H9 (cell line): ENCODE measurements around the gene GRAPL. TPM values are rescaled to one million over a fixed set of nuclear protein-coding genes. Genes with fewer than 3 reads are reported as not detected.
"Not testable (repeated sequence)": the region's sequence is repeated elsewhere in the genome, so short reads cannot be mapped to it uniquely, and the experiment has no call there.

Experiments
- DNase-seq: peaks from one replicate; pipeline ENCODE4 v3.0.0-alpha.2; 2017
- H2AFZ ChIP-seq: one replicate; pipeline ENCODE4 v1.6.1; 2013; ENCODE audit warnings: mild to moderate bottlenecking, low read length, control low read depth, moderate library complexity
- H2AK5ac ChIP-seq: 2 replicates; pipeline ENCODE4 v1.6.1; 2013; ENCODE audit warnings: low read length, control low read depth, mixed read lengths; ENCODE audit not compliant: insufficient read length
- H2BK120ac ChIP-seq: one replicate; pipeline ENCODE4 v1.6.1; 2013; ENCODE audit warnings: low read depth, mild to moderate bottlenecking, low read length, control low read depth, inconsistent platforms; ENCODE audit not compliant: poor library complexity, severe bottlenecking
- H2BK12ac ChIP-seq: 2 replicates; pipeline ENCODE4 v1.6.1; 2013; ENCODE audit warnings: low read length, control low read depth, mixed read lengths, low read depth; ENCODE audit not compliant: insufficient read length
- H2BK15ac ChIP-seq: 2 replicates; pipeline ENCODE4 v1.6.1; 2013; ENCODE audit warnings: low read depth, low read length, control low read depth
- H2BK20ac ChIP-seq: one replicate; pipeline ENCODE4 v1.6.1; 2013; ENCODE audit warnings: low read depth, mild to moderate bottlenecking, low read length, control low read depth, inconsistent platforms; ENCODE audit not compliant: poor library complexity, severe bottlenecking
- H2BK5ac ChIP-seq: 2 replicates; pipeline ENCODE4 v1.6.1; 2013; ENCODE audit warnings: low read length, control low read depth, mixed read lengths; ENCODE audit not compliant: insufficient read length
- H3K14ac ChIP-seq: 2 replicates; pipeline ENCODE4 v1.6.1; 2013; ENCODE audit warnings: low read length, control low read depth; ENCODE audit not compliant: insufficient read depth
- H3K18ac ChIP-seq: 2 replicates; pipeline ENCODE4 v1.6.1; 2013; ENCODE audit warnings: low read depth, mild to moderate bottlenecking, mixed read lengths, low read length, control low read depth; ENCODE audit not compliant: insufficient read length
- H3K23ac ChIP-seq: 2 replicates; pipeline ENCODE4 v1.6.1; 2013; ENCODE audit warnings: low read length, control low read depth, mixed read lengths, low read depth; ENCODE audit not compliant: insufficient read length
- H3K23me2 ChIP-seq: 2 replicates; pipeline ENCODE4 v1.6.1; 2013; ENCODE audit warnings: low read depth, mild to moderate bottlenecking, mixed read lengths, low read length, control low read depth; ENCODE audit not compliant: insufficient read length, poor library complexity, severe bottlenecking
- H3K27ac ChIP-seq: 2 replicates; pipeline ENCODE4 v1.5.1; 2013; ENCODE audit warnings: low read length, control low read depth, mixed read lengths, low read depth; ENCODE audit not compliant: insufficient read length
- H3K27me3 ChIP-seq: 2 replicates; pipeline ENCODE4 v1.6.1; 2013; ENCODE audit warnings: low read length, control low read depth, inconsistent platforms; ENCODE audit not compliant: insufficient read depth
- H3K4ac ChIP-seq: 2 replicates; pipeline ENCODE4 v1.6.1; 2013; ENCODE audit warnings: low read depth, mild to moderate bottlenecking, control low read depth, inconsistent platforms, low read length, moderate library complexity
- H3K4me1 ChIP-seq: 2 replicates; pipeline ENCODE4 v1.6.1; 2013; ENCODE audit warnings: low read length, control low read depth, inconsistent platforms; ENCODE audit not compliant: insufficient read depth
- H3K4me2 ChIP-seq: 2 replicates; pipeline ENCODE4 v1.6.1; 2013; ENCODE audit warnings: low read length, control low read depth, mixed read lengths; ENCODE audit not compliant: insufficient read length, insufficient read depth
- H3K56ac ChIP-seq: 2 replicates; pipeline ENCODE4 v1.6.1; 2013; ENCODE audit warnings: low read depth, mild to moderate bottlenecking, mixed read lengths, low read length, control low read depth; ENCODE audit not compliant: insufficient read length
- H3K79me1 ChIP-seq: 2 replicates; pipeline ENCODE4 v1.6.1; 2013; ENCODE audit warnings: low read depth, mild to moderate bottlenecking, moderate library complexity, low read length, control low read depth, inconsistent platforms; ENCODE audit not compliant: insufficient read depth, poor library complexity, severe bottlenecking
- H3K79me2 ChIP-seq: 2 replicates; pipeline ENCODE4 v1.6.1; 2013; ENCODE audit warnings: low read length, control low read depth, inconsistent platforms; ENCODE audit not compliant: insufficient read depth
- H3K9ac ChIP-seq: 2 replicates; pipeline ENCODE4 v1.6.1; 2013; ENCODE audit warnings: low read length, control low read depth, mixed read lengths; ENCODE audit not compliant: insufficient read length; ENCODE audit errors: extremely low read depth
- H3K9me3 ChIP-seq: one replicate; pipeline ENCODE4 v1.6.1; 2013; ENCODE audit warnings: low read depth, low read length, inconsistent platforms; ENCODE audit not compliant: control insufficient read depth
- H3T11ph ChIP-seq: one replicate; pipeline ENCODE4 v1.6.1; 2013; ENCODE audit warnings: mild to moderate bottlenecking, low read length, control low read depth, inconsistent platforms
- H4K20me1 ChIP-seq: one replicate; pipeline ENCODE4 v1.6.1; 2013; ENCODE audit not compliant: control insufficient read depth, insufficient read length, insufficient read depth
- H4K5ac ChIP-seq: 2 replicates; pipeline ENCODE4 v1.6.1; 2013; ENCODE audit warnings: low read depth, mild to moderate bottlenecking, mixed read lengths, low read length, control low read depth; ENCODE audit not compliant: insufficient read length
- H4K8ac ChIP-seq: replicated peaks from 2 replicates; pipeline ENCODE4 v1.6.1; 2013; ENCODE audit warnings: low read length, control low read depth, mixed read lengths, low read depth; ENCODE audit not compliant: insufficient read length
- H4K91ac ChIP-seq: 2 replicates; pipeline ENCODE4 v1.6.1; 2013; ENCODE audit warnings: low read depth, mild to moderate bottlenecking, moderate library complexity, mixed read lengths, low read length, control low read depth; ENCODE audit not compliant: insufficient read length
- H3K27ac Mint-ChIP-seq, 3 experiments: 2 replicates in 2 of 3; 3 replicates in 1 of 3; pipeline ENCODE4 v1.8.0; 2020 to 2021; ENCODE audit warnings: mixed read lengths in 3 of 3, mild to moderate bottlenecking in 1 of 3, moderate library complexity in 1 of 3
- H3K27me3 Mint-ChIP-seq: 2 replicates; pipeline ENCODE4 v1.8.0; 2021; ENCODE audit warnings: low read depth, mild to moderate bottlenecking, moderate library complexity, mixed read lengths
- H3K36me3 Mint-ChIP-seq, 3 experiments: 2 replicates in 2 of 3; 3 replicates in 1 of 3; pipeline ENCODE4 v1.8.0; 2020 to 2021; ENCODE audit warnings: low read depth in 3 of 3, mixed read lengths in 3 of 3; ENCODE audit not compliant: insufficient read depth in 1 of 3
- H3K4me1 Mint-ChIP-seq, 2 experiments: 2 replicates each; pipeline ENCODE4 v1.8.0; 2020; ENCODE audit warnings: mixed read lengths in 2 of 2
- H3K4me3 Mint-ChIP-seq, 2 experiments: 2 replicates in 1 of 2; 3 replicates in 1 of 2; pipeline ENCODE4 v1.8.0; 2020 to 2021; ENCODE audit warnings: mild to moderate bottlenecking in 2 of 2, mixed read lengths in 2 of 2, moderate library complexity in 1 of 2
- H3K9me3 Mint-ChIP-seq, 2 experiments: 2 replicates in 1 of 2; 3 replicates in 1 of 2; pipeline ENCODE4 v1.8.0; 2020; ENCODE audit warnings: mild to moderate bottlenecking in 2 of 2, mixed read lengths in 2 of 2, moderate library complexity in 1 of 2
- WGBS: extraction: QIAGEN DNeasy Blood & Tissue Kit; methylation state at CpG from one replicate; pipeline ENCODE4 v1.1.7; 2013; ENCODE audit warnings: missing lambda C conversion rate, low lambda C conversion rate, mixed read lengths; ENCODE audit not compliant: insufficient read length; ENCODE audit errors: extremely low coverage; 5-methylcytosine and 5-hydroxymethylcytosine counted together
- total RNA-seq: library from RNA; stranded (reverse); gene quantifications from 2 replicates; pipeline ENCODE4 v1.2.1, GENCODE V29; 2021

Gene GRAPL
- total RNA-seq, 1 experiment from 2014 or later: 0.55 TPM

GRCh38 chr17:19110189-19111097 lies 16.9 kb upstream of the GRAPL start:
- H4K91ac ChIP-seq, H2BK120ac ChIP-seq, H3K23ac ChIP-seq, H3K27ac Mint-ChIP-seq, H2BK15ac ChIP-seq, H3K4me2 ChIP-seq, H3K4me1 ChIP-seq, H3K79me1 ChIP-seq, H3K27ac ChIP-seq, H2BK12ac ChIP-seq, H3K4ac ChIP-seq, H3K14ac ChIP-seq, H4K8ac ChIP-seq, H2BK20ac ChIP-seq, H3K18ac ChIP-seq, H2AFZ ChIP-seq, H2AK5ac ChIP-seq, H3K27me3 ChIP-seq, H3K56ac ChIP-seq, H3K9me3 Mint-ChIP-seq, H3K23me2 ChIP-seq, H3K9me3 ChIP-seq, H3K4me1 Mint-ChIP-seq, H3K9ac ChIP-seq, H4K20me1 ChIP-seq, H3K79me2 ChIP-seq, H3K4me3 Mint-ChIP-seq, DNase-seq, H3T11ph ChIP-seq, H3K27me3 Mint-ChIP-seq, H4K5ac ChIP-seq, H3K36me3 Mint-ChIP-seq, H2BK5ac ChIP-seq: not testable (repeated sequence)
- WGBS: no CpG with 5 or more reads among the region's 45 CpGs
